Spinal cord (tissue), 10 donors: Measurements from ENCODE around the gene HES4. TPM values are rescaled to one million over a fixed set of nuclear protein-coding genes. Genes with fewer than 3 reads are reported as not detected.
"Not testable (repeated sequence)": the region's sequence is repeated elsewhere in the genome, so short reads cannot be mapped to it uniquely, and the experiment has no call there.

Source experiments
- DNase-seq, 6 donors: peaks; one replicate each; pipeline versions ENCODE4 v3.0.0 to v3.0.0-alpha.2; 2013 to 2015; ENCODE audit warnings: low spot score in 6 of 6, low read depth in 4 of 6
- H3K27ac ChIP-seq: one replicate; pipeline ENCODE4 v1.5.1; 2013; ENCODE audit warnings: low read depth, low read length, control low read depth
- H3K27me3 ChIP-seq: one replicate; pipeline ENCODE4 v1.6.1; 2013; ENCODE audit warnings: low read length; ENCODE audit not compliant: control insufficient read depth, insufficient read depth
- H3K36me3 ChIP-seq: one replicate; pipeline ENCODE4 v1.6.1; 2013; ENCODE audit warnings: low read length; ENCODE audit not compliant: control insufficient read depth, insufficient read depth
- H3K4me1 ChIP-seq: one replicate; pipeline ENCODE4 v1.6.1; 2013; ENCODE audit warnings: low read length; ENCODE audit not compliant: control insufficient read depth, insufficient read depth
- H3K4me3 ChIP-seq: one replicate; pipeline ENCODE4 v1.5.1; 2013; ENCODE audit warnings: low read depth, low read length, control low read depth
- H3K9me3 ChIP-seq: one replicate; pipeline ENCODE4 v1.6.1; 2013; ENCODE audit warnings: low read length; ENCODE audit not compliant: control insufficient read depth, insufficient read depth
- WGBS: methylation state at CpG from one replicate; pipeline ENCODE4 v1.1.5; 2013; ENCODE audit warnings: missing lambda C conversion rate; ENCODE audit not compliant: insufficient coverage; 5-methylcytosine and 5-hydroxymethylcytosine counted together
- polyA plus RNA-seq, 2 donors: library from polyadenylated mRNA; unstranded; fragments of 120-200 nt; gene quantifications; one replicate each; pipeline ENCODE4 v1.2.1, GENCODE V29; 2013; ENCODE audit not compliant: insufficient read length in 2 of 2
- total RNA-seq, 2 donors: library from RNA; depleted of rRNA in 1 of 2; stranded (reverse); fragments of 120-200 nt in 1 of 2; fragments of >200 nt in 1 of 2; gene quantifications; one replicate each; pipeline versions ENCODE4 v1.2.3 to v1.2.4, GENCODE V29; 2013 to 2014
- donor health status: healthy.

Gene HES4
- total and polyA plus RNA-seq, 4 donors, result 12.3 to 77.1 (median 73.2) TPM

GRCh38 chr1:1012736-1013104 is 12.8 kb upstream of the HES4 start:
- peaks cover 30% of the 10 kb centered on the region for H3K4me1 ChIP-seq
- H3K27me3 ChIP-seq, DNase-seq, H3K36me3 ChIP-seq, H3K9me3 ChIP-seq: not testable (repeated sequence)
- H3K27ac ChIP-seq, result peak overlapping the region; percentile 93
- WGBS, result no CpG with 5 or more reads among the region's 13 CpGs
- peak overlapping the region; percentile 74 for H3K4me3 ChIP-seq

GRCh38 chr1:1011396-1011949 is 11.6 kb upstream of the HES4 start:
- H3K27me3 ChIP-seq, result peaks cover 2% of the 10 kb centered on the region
- H3K9me3 ChIP-seq, result no peaks in the 10 kb centered on the region
- no peak for DNase-seq
- peaks cover 3% of the 10 kb centered on the region for H3K36me3 ChIP-seq
- no peak overlapping the region for H3K27ac ChIP-seq
- no peak overlapping the region for H3K4me3 ChIP-seq
- WGBS, result 81% methylated on average over 12 of the region's 14 CpGs
- peaks cover 30% of the 10 kb centered on the region for H3K4me1 ChIP-seq

GRCh38 chr1:1010131-1010530 is 10.2 kb upstream of the HES4 start:
- peaks cover 39% of the 10 kb centered on the region for H3K4me1 ChIP-seq
- not testable (repeated sequence) for H3K27ac ChIP-seq, H3K27me3 ChIP-seq, H3K4me3 ChIP-seq, DNase-seq, H3K9me3 ChIP-seq
- WGBS, result 100% methylated on average over 1 of the region's 8 CpGs
- peaks cover 11% of the 10 kb centered on the region for H3K36me3 ChIP-seq

GRCh38 chr1:1006305-1007159 is 6.6 kb upstream of the HES4 start:
- 86% methylated on average over 35 of the region's 37 CpGs for WGBS
- Histone ChIP-seq H3K9me3 (no peaks in the 10 kb centered on the region), H3K4me3 (no peak overlapping the region), H3K36me3 (peaks cover 33% of the 10 kb centered on the region), H3K27me3 (no peaks in the 10 kb centered on the region), H3K4me1 (peaks cover 33% of the 10 kb centered on the region), H3K27ac (no peak overlapping the region)
- no peak for DNase-seq

GRCh38 chr1:1005774-1006304 is 5.9 kb upstream of the HES4 start:
- no peaks in the 10 kb centered on the region for H3K9me3 ChIP-seq
- H3K36me3 ChIP-seq, result peaks cover 33% of the 10 kb centered on the region
- no peak overlapping the region for H3K4me3 ChIP-seq
- no peaks in the 10 kb centered on the region for H3K27me3 ChIP-seq
- peaks cover 40% of the 10 kb centered on the region for H3K4me1 ChIP-seq
- no peak for DNase-seq
- WGBS, result 65% methylated on average over 23 of the region's 23 CpGs
- no peak overlapping the region for H3K27ac ChIP-seq

- Histone ChIP-seq H3K4me1 (peaks cover 45% of the 10 kb centered on the region), H3K9me3 (no peaks in the 10 kb centered on the region), H3K27me3 (no peaks in the 10 kb centered on the region)
Observed at GRCh38 chr1:1004780-1005697, 5.1 kb upstream of the HES4 start.

GRCh38 chr1:1004420-1004779 is 4.5 kb upstream of the HES4 start:
- Histone ChIP-seq H3K4me1 (peaks cover 47% of the 10 kb centered on the region), H3K4me3 (no peak overlapping the region), H3K27ac (no peak overlapping the region), H3K9me3 (no peaks in the 10 kb centered on the region), H3K36me3 (peaks cover 33% of the 10 kb centered on the region), H3K27me3 (no peaks in the 10 kb centered on the region)
- DNase-seq, result no peak
- 60% methylated on average over 7 of the region's 7 CpGs for WGBS

More at GRCh38 chr1:1004780-1005697, 5.1 kb upstream of the HES4 start:
- Histone ChIP-seq H3K27ac (peak overlapping the region; percentile 50), H3K4me3 (no peak overlapping the region), H3K36me3 (peaks cover 33% of the 10 kb centered on the region)
- peak in 1 of 6 donors; percentile 43 for DNase-seq
- WGBS, result 21% methylated on average over 18 of the region's 21 CpGs

- no peaks in the 10 kb centered on the region for H3K9me3 ChIP-seq
- H3K4me1 ChIP-seq, result peaks cover 48% of the 10 kb centered on the region
- no peak overlapping the region for H3K27ac ChIP-seq
- 82% methylated on average over 16 of the region's 22 CpGs for WGBS
- peaks cover 33% of the 10 kb centered on the region for H3K36me3 ChIP-seq
- no peak overlapping the region for H3K4me3 ChIP-seq
- no peak for DNase-seq
- no peaks in the 10 kb centered on the region for H3K27me3 ChIP-seq
Observed at GRCh38 chr1:1003618-1004419, 3.9 kb upstream of the HES4 start.
